ENCODE measurements around the gene SLC35B3.
"Not testable (repeated sequence)": the region's sequence is repeated elsewhere in the genome, so short reads cannot be mapped to it uniquely, and the experiment has no call there.

SLC35B3 gene

DNA sequence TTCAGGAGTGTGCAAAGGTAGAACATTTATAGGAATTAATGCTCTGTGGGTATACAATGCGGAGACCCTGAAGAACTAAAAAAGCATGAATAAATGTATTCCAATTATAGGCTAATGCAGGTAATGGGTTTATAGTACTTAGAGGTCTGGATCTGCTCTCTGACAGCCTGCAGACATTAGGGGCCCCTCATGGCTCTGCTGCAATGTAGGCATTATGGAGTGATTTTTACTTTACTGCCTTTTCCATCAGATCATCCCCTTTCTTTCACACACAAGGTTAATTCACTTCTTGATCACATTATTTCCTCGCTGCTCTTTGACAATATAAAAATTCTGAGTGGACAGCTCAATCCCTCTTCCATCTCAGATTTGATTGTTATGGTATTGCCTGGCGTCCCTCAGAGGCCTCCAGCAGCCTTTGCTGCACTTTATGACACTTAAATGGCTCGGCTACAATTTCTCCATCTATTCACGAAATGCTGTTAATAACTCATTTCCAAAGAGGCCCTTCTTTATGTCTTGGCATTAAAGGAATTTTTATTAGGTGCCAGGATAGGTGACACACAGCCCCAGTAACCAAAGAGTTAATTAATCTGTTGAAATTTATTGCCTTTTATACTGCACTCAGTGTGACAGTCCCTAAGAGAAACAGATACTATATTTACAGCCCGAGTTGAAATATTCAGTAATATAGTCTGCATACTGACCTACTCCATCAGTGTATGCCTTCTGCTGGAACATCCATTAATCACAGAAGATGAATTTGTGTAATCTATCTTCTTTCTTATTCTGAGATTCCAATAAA lies 33.4 kb upstream of the SLC35B3 start:
- Mint-ChIP-seq H3K27me3 (ENCODE audit: low read depth, poor library complexity) (no peaks in the 10 kb centered on the region), H3K4me1 (peaks cover 19% of the 10 kb centered on the region), H3K9me3 (peaks cover 6% of the 10 kb centered on the region), H3K27ac (no peak overlapping the region), H3K36me3 (ENCODE audit: low read depth) (no peaks in the 10 kb centered on the region), H3K4me3 (no peak overlapping the region)
- no peak for DNase-seq
- TF ChIP-seq, protein P1, sequence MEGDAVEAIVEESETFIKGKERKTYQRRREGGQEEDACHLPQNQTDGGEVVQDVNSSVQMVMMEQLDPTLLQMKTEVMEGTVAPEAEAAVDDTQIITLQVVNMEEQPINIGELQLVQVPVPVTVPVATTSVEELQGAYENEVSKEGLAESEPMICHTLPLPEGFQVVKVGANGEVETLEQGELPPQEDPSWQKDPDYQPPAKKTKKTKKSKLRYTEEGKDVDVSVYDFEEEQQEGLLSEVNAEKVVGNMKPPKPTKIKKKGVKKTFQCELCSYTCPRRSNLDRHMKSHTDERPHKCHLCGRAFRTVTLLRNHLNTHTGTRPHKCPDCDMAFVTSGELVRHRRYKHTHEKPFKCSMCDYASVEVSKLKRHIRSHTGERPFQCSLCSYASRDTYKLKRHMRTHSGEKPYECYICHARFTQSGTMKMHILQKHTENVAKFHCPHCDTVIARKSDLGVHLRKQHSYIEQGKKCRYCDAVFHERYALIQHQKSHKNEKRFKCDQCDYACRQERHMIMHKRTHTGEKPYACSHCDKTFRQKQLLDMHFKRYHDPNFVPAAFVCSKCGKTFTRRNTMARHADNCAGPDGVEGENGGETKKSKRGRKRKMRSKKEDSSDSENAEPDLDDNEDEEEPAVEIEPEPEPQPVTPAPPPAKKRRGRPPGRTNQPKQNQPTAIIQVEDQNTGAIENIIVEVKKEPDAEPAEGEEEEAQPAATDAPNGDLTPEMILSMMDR (IDR thresholded peaks at IDR 0.05): no peak

DNA sequence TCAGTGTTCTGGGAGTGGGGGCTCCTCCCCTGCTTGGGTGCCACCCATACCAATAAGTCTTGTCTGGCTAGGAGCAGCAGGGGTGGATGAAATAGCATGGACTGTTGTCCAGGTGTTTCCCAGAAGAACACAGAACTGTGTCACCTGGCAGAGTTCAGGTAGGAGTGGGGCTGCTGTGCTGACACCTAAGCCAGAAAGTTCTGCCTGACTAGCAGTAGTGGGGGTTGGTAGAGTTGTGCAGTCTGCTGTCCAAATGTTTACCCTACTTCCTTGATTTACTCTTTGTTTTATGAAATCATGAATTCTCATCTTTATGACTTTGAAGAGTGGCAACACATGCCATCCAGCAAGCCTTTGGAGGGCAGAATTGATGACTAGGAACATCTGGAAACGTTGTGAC lies 27.3 kb upstream of the SLC35B3 start:
- H3K4me1 Mint-ChIP-seq: peaks cover 11% of the 10 kb centered on the region
- no peak for DNase-seq
- H3K36me3 Mint-ChIP-seq (ENCODE audit: low read depth): no peaks in the 10 kb centered on the region
- no peak overlapping the region for H3K27ac Mint-ChIP-seq
- TF ChIP-seq, protein P1 (IDR thresholded peaks at IDR 0.05): no peak
- H3K9me3 Mint-ChIP-seq: peaks cover 37% of the 10 kb centered on the region
- no peak overlapping the region for H3K4me3 Mint-ChIP-seq
- no peaks in the 10 kb centered on the region for H3K27me3 Mint-ChIP-seq (ENCODE audit: low read depth, poor library complexity)

DNA sequence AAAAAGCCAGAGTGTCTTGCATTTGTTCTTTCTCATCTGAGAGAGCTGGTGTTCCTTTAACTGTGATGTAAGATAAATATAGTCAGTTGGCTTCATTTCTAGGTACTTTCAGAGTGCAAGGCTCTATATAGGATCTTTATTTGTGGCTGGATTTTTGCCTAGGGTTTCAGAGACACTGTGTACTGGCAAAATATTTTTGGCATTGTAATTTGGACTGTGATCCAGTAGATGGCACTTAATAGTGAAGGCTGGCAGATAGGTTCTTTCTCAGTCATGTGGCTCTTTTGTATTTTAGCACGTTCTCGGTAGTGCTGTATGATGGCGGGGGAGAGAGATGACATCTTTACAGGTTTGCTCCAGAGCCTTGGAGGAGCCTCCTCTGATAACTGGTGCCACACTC lies 26.8 kb upstream of the SLC35B3 start:
- H3K4me1 Mint-ChIP-seq: peaks cover 6% of the 10 kb centered on the region
- no peak for DNase-seq
- H3K36me3 Mint-ChIP-seq (ENCODE audit: low read depth): no peaks in the 10 kb centered on the region
- H3K9me3 Mint-ChIP-seq: peaks cover 41% of the 10 kb centered on the region
- H3K4me3 Mint-ChIP-seq: no peak overlapping the region
- TF ChIP-seq, protein P1 (IDR thresholded peaks at IDR 0.05): no peak
- no peaks in the 10 kb centered on the region for H3K27me3 Mint-ChIP-seq (ENCODE audit: low read depth, poor library complexity)
- H3K27ac Mint-ChIP-seq: no peak overlapping the region

DNA sequence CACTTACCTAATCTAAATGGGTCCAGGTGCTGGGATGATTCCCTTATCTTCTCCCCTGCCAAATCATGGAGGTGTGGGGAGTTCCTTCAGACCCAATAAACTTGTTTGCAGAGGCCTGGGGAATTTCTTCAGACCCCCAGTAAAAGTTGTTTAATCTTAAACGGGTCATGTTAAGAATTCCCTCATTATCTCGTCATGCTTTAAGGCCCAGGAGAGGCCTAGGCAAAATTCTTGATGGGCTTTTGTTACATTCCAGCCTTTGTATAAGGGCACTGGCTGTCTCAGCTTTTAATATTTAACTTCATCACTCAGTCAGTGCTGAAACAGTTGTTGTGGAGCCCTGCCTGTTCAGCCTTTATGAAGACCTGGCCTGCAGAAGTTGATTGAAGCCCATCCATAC lies 11.0 kb upstream of the SLC35B3 start:
- TF ChIP-seq, protein P1 (IDR thresholded peaks at IDR 0.05): no peak
- no peak for DNase-seq
- Mint-ChIP-seq H3K9me3 (no peaks in the 10 kb centered on the region), H3K4me1 (no peaks in the 10 kb centered on the region), H3K27me3 (ENCODE audit: low read depth, poor library complexity) (no peaks in the 10 kb centered on the region), H3K27ac (no peak overlapping the region), H3K4me3 (no peak overlapping the region), H3K36me3 (ENCODE audit: low read depth) (no peaks in the 10 kb centered on the region)

DNA sequence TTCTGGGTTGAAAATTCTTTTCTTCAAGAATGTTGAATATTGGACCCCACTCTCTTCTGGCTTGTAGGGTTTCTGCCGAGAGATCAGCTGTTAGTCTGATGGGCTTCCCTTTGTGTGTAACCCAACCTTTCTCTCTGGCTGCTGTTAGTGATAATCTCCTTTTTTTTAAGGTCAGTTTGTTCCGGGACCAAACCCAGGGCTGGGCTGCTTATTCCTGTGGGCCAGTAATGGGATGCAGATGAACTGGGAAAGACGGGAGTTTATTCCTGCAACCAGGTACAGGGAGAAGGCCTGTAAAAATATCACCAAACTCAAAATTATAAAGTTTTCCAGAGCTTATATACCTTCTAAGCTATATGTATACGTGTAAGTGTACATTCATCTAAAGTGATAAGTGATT lies 10.6 kb upstream of the SLC35B3 start:
- not testable (repeated sequence) for H3K4me1 Mint-ChIP-seq; H3K27me3 Mint-ChIP-seq (ENCODE audit: low read depth, poor library complexity); DNase-seq; H3K9me3 Mint-ChIP-seq; H3K36me3 Mint-ChIP-seq (ENCODE audit: low read depth); H3K4me3 Mint-ChIP-seq; H3K27ac Mint-ChIP-seq

DNA sequence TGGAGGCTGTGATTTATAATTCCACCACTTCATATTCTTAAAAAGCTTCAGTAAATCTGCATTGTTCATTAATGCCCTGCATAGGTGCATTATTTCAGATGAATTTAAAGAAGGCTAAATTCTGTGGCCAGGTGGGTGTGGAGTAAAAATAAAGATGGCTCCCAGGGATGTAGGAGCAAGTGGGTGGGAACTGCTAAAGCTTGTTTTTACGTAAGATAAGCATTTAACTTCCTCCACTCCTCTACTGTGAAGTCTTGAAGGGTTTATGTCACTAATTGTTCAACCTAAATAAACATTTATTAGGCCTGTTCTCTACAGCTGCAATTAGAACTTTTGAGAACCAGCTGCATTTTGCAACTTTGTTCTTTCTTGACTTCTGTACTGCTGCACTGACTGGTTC lies 6.8 kb upstream of the SLC35B3 start:
- TF ChIP-seq, protein P1 (IDR thresholded peaks at IDR 0.05): no peak
- Mint-ChIP-seq H3K4me3 (no peak overlapping the region), H3K9me3 (no peaks in the 10 kb centered on the region), H3K27ac (no peak overlapping the region), H3K4me1 (peaks cover 13% of the 10 kb centered on the region), H3K36me3 (ENCODE audit: low read depth) (no peaks in the 10 kb centered on the region), H3K27me3 (ENCODE audit: low read depth, poor library complexity) (no peaks in the 10 kb centered on the region)
- DNase-seq: no peak

Data from nephron progenitor cell (in vitro differentiated cells).